GM12872 (cell line): ENCODE measurements around the gene UGP2.

ENCODE experiments used
- TF ChIP-seq, protein P1 (sequence below): IDR thresholded peaks from 3 replicates; pipeline ENCODE4 v1.5.1; 2011; ENCODE audit warnings: low read depth, mild to moderate bottlenecking, low read length, moderate library complexity; ENCODE audit not compliant: insufficient read depth

UGP2 gene

DNA sequence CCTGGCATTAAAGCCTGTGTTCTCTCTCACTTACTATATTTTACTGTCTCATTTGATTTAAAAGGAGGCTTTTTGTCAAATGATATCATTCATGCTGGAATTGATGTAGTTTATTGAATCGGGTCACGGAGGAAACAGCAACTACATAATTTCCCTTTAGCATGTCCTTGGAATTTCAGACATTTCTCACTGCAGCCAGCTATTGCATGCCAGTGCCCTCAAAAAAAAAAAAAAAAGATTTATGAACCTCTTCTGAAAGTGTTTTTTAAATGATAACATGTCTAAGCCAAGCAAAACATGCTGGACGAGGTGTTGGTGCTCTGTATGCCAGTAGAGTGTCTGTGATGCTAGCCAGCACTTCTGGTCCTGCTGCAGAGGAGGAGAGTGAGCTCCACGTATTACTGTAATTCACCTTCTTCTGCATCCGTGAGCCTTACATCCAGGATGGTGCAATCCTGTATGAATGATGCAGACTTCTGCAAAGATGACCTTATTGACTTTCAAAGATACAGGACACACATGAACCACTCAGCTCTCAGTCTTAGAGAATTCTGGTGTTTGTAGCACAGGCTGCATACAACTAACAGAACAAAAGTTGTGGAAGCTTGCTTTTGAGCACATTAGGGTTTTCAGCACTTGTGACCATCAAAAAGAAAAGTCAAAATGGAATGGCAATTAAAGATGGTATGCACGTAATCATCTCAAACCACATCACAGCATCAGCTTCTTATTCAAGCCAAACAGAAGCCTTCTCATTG is 31.1 kb downstream of the UGP2 start:
- TF ChIP-seq, protein P1, sequence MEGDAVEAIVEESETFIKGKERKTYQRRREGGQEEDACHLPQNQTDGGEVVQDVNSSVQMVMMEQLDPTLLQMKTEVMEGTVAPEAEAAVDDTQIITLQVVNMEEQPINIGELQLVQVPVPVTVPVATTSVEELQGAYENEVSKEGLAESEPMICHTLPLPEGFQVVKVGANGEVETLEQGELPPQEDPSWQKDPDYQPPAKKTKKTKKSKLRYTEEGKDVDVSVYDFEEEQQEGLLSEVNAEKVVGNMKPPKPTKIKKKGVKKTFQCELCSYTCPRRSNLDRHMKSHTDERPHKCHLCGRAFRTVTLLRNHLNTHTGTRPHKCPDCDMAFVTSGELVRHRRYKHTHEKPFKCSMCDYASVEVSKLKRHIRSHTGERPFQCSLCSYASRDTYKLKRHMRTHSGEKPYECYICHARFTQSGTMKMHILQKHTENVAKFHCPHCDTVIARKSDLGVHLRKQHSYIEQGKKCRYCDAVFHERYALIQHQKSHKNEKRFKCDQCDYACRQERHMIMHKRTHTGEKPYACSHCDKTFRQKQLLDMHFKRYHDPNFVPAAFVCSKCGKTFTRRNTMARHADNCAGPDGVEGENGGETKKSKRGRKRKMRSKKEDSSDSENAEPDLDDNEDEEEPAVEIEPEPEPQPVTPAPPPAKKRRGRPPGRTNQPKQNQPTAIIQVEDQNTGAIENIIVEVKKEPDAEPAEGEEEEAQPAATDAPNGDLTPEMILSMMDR, result no peak

DNA sequence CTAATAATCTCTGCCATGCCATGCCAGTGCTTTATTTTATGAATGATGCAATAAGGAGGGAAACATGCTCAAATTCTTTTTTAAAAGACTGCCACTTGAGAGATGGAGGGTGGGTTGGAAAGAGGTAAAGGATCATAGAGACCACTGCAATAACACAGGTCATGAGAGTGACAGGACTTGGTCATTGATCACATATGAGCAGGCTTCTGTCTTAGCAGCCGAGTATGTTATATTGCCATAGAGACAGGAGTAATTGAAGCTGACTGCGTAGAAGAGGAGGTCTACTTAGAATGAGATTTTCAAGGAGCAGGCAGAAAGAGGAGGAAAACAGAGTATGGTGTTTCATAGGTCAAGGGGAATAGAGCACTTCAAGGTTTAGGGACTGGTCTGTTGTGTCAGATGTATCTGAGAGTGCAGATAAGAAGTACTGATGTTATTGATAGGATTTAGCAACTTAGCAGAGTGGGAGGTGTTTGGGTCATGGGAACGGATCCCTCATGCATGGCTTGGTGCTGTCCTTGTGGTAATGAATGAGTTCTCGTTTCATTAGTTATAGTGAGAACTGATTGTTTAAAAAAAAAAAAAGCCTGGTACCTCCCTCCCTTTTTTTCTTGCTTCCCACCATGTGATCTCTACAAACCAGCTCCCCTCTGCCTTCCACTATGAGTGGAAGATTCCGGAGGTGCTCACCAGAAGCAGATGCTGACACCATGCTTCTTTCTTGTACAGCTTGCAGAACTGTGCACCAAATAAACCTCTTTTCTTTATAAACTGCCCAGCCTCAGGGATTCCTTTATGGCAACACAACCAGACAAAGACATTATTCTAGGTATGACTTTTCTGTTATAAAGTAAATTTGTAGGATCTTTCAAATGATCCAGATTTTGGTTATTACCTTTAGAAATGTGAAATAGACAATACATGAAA is 32.8 kb downstream of the UGP2 start:
- TF ChIP-seq, protein P1, result no peak

DNA sequence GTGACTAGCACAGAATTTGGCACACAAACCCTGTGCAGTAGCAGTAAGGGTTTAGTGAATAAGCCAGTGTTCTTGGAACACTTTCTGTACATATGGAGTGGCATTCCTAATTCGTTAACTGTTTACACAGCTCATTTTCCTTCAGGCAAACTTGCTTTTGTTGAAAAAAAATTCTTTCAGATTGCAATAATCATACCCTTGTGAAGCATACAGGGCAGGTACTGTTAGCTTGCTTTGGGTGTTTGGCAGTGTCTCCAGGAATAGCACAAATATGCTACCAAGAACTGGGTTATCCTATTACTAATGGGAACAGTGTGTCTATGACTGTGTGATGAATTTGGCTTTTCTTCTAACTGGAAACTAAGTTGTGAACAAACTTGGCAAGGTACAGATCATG is 33.4 kb downstream of the UGP2 start:
- TF ChIP-seq, protein P1, result no peak

DNA sequence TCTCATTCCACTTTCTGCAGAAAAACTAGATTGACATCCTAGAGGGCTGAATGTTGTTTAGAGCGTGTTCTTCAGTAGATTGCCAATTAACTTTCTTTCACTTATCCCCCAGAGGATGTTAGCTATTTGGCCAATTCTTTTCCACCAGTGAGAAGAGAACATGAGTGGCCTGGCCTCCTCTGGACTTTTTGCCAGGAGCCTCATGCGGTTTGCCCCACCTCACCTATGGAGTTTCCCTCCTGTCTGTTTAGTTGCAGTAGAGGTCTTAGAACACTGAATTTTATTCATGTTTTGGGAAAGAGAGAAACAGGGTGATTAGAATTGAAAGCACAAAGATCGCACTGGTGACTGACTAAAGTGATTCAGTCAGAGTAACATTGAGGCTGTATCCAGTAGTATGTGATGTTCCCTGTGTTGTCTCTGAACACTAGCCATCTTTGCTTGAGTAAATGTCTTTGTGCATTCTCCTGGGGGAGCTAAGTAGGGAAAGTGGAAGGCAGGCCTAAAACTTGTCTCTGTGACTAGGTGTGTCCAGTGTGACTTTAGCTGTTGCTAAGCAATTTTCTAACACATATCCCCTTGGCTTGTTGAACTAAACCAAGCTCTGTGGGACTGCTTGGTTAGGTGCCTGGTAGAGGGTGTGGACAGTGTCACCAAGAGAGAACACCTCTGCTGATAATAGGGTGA is 34.0 kb downstream of the UGP2 start:
- TF ChIP-seq, protein P1, result no peak

DNA sequence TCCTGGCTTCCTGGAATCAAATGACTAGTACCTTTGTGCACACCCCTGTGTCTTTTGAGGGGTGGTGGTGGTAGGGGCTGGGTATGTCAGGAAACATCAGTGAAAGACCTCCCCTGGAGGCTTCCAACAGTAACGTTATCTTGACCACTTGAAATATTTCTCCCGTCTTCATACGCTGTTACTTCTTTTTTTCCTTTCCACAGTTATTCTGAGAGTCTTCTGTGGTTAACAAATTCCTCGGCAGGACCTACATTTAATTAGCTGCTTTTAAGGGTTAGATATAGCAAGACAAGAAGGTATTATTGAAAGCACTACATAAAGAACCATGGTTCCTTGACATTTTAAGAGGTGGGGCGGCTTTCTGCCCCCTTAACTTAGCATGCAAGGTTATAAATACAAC is 34.6 kb downstream of the UGP2 start:
- TF ChIP-seq, protein P1, result no peak

DNA sequence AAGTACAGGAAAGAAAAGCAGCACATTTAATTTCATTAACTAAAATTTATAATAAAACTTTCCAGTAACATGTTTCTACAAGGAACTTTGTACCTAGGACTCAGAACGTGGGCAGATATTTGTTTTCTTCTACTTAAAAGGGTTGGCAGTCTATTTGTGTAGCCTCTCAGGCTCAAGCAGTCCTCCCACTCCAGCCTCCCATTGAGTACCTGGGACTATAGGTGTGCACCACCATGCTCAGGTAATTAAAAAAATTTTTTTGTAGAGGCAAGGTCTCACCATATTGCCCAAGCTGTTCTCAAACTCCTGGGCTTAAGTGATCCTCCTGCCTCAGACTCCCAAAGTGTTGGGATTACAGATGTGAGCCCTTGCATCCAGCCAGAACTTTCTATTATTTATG is 36.8 kb downstream of the UGP2 start:
- TF ChIP-seq, protein P1, result no peak

DNA sequence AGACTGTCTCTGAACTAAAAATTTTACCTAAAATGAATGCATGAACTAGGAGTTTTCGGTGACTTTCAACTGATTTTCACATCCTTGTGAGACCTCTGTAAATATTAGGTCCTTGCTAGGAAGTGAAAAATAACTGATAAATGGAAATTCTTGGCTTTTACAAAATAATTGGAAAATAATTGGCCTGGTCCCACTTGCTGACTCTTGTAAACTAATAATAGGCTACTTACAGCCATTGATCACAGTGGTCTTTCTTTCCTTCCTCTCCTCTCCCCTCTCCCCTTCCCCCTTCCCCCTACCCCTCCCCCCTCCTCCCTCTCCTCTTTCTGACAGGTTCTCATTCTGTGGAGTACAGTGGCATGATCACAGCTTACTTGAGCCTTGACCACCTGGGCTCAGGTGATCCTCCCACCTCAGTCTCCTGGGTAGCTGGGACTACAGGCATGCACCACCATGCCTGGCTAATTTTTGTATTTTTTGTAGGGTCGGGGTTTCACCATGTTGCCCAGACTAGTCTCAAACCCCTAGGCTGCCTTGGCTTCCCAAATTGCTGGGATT is 38.3 kb downstream of the UGP2 start:
- TF ChIP-seq, protein P1, result no peak
